Stomach (tissue), 4 donors: ENCODE measurements around the gene MRPS2.

Experiments used
- CTCF ChIP-seq, 7 experiments: fragments of 450-650 bp in 4 of 7; fragments of 200-600 bp in 3 of 7; sonication (generic) in 3 of 7; IDR thresholded peaks; one replicate each; pipeline ENCODE4 v1.5.1; 2016 to 2019; ENCODE audit warnings: antibody characterized with exemption in 7 of 7, control low read depth in 2 of 7, mild to moderate bottlenecking in 1 of 7
- POLR2AphosphoS5 ChIP-seq, 3 donors: sonication (generic); formaldehyde crosslinking; IDR thresholded peaks; one replicate each; pipeline ENCODE4 v1.6.1; 2016; ENCODE audit warnings: antibody characterized with exemption in 3 of 3

GRCh38 chr9:135456436-135457104, 43.9 kb upstream of the MRPS2 start:
- no peak for TF ChIP-seq POLR2AphosphoS5 (IDR thresholded peaks at IDR 0.05)
- no peak for TF ChIP-seq CTCF (IDR thresholded peaks at IDR 0.05)
